HEK293 (cell line): ENCODE data around the gene LYPLAL1.

ENCODE experiments used
- CTCF ChIA-PET: fragments of 350-600 bp; formaldehyde crosslinking; extraction: SDS; loops from one replicate; lab custom pipeline; 2021; ENCODE audit warnings: antibody characterized with exemption; lab: Yijun Ruan, JAX
- POLR2A ChIA-PET: fragments of 300-600 bp; formaldehyde crosslinking; extraction: SDS; loops from one replicate; lab custom pipeline; 2020; ENCODE audit warnings: antibody characterized with exemption, inconsistent platforms; lab: Yijun Ruan, JAX
- H3K27ac ChIP-seq: fragments of 200-500 bp; sonication (Bioruptor generic); 2 replicates; pipeline ENCODE4 v1.5.1; 2014; ENCODE audit warnings: low read depth, low read length, control low read depth, inconsistent platforms; ENCODE audit errors: extremely low read depth
- H3K36me3 ChIP-seq, 2 experiments: fragments of 200-500 bp in 1 of 2; sonication (Bioruptor generic) in 1 of 2; 1 replicate in 1 of 2; 2 replicates in 1 of 2; pipeline ENCODE4 v1.5.1; 2014 to 2017; ENCODE audit warnings: inconsistent platforms in 2 of 2, low read length in 2 of 2; ENCODE audit not compliant: control insufficient read depth in 2 of 2, insufficient read depth in 1 of 2
- H3K4me1 ChIP-seq: fragments of 200-500 bp; sonication (Bioruptor generic); 2 replicates; pipeline ENCODE4 v1.5.1; 2014; ENCODE audit warnings: mild to moderate bottlenecking, low read length, inconsistent platforms; ENCODE audit not compliant: control insufficient read depth, insufficient read depth
- H3K4me3 ChIP-seq: 2 replicates; pipeline ENCODE4 v1.5.1; 2011; ENCODE audit warnings: low read depth, mild to moderate bottlenecking, control low read depth, low read length, moderate library complexity
- H3K9me3 ChIP-seq: fragments of 200-500 bp; sonication (Bioruptor generic); 2 replicates; pipeline ENCODE4 v1.5.1; 2014; ENCODE audit warnings: low read depth, low read length, inconsistent platforms; ENCODE audit not compliant: control insufficient read depth, insufficient read depth
- HOXA7 ChIP-seq: sonication (generic); formaldehyde crosslinking; IDR thresholded peaks from 2 replicates; pipeline ENCODE4 v1.8.1; 2022; ENCODE audit warnings: missing genetic modification reagents, borderline replicate concordance
- KLF9 ChIP-seq: fragments of 450-650 bp; formaldehyde crosslinking; IDR thresholded peaks from 2 replicates; pipeline ENCODE4 v1.5.1; 2016; ENCODE audit warnings: missing biosample characterization, missing genetic modification characterization, low read depth
- ZBTB1 ChIP-seq: fragments of 450-650 bp; formaldehyde crosslinking; IDR thresholded peaks from 2 replicates; pipeline ENCODE4 v1.5.1; 2016; ENCODE audit warnings: missing biosample characterization, missing genetic modification characterization
- ZBTB11 ChIP-seq: fragments of 450-650 bp; formaldehyde crosslinking; conservative IDR thresholded peaks from 2 replicates; pipeline ENCODE4 v1.5.1; 2016; ENCODE audit warnings: low read depth, missing biosample characterization, missing genetic modification characterization
- ZBTB26 ChIP-seq: fragments of 450-650 bp; formaldehyde crosslinking; optimal IDR thresholded peaks from 2 replicates; pipeline ENCODE3; 2016; ENCODE audit warnings: missing biosample characterization, mild to moderate bottlenecking, missing genetic modification characterization
- ZBTB6 ChIP-seq: fragments of 450-650 bp; formaldehyde crosslinking; IDR thresholded peaks from 2 replicates; pipeline ENCODE4 v1.5.1; 2017; ENCODE audit warnings: missing biosample characterization, missing genetic modification characterization
- ZFP69B ChIP-seq: fragments of 450-650 bp; formaldehyde crosslinking; IDR thresholded peaks from 2 replicates; pipeline ENCODE4 v1.5.1; 2016; ENCODE audit warnings: missing biosample characterization, missing genetic modification characterization
- ZNF112 ChIP-seq: fragments of 450-650 bp; formaldehyde crosslinking; IDR thresholded peaks from 2 replicates; pipeline ENCODE4 v1.5.0; 2017; ENCODE audit warnings: missing biosample characterization, missing genetic modification characterization
- ZNF175 ChIP-seq: fragments of 450-650 bp; formaldehyde crosslinking; IDR thresholded peaks from 2 replicates; pipeline ENCODE4 v1.5.1; 2016; ENCODE audit warnings: missing biosample characterization, missing genetic modification characterization
- ZNF19 ChIP-seq: fragments of 450-650 bp; formaldehyde crosslinking; IDR thresholded peaks from 2 replicates; pipeline ENCODE4; 2016; ENCODE audit warnings: missing biosample characterization, missing genetic modification characterization, low read depth
- ZNF274 ChIP-seq, 2 experiments: fragments of 200-500 bp in 1 of 2; fragments of 450-650 bp in 1 of 2; sonication (Bioruptor generic) in 1 of 2; formaldehyde crosslinking in 1 of 2; IDR thresholded peaks; 2 replicates each; pipeline versions ENCODE4 v1.5.1 to v1.6.1; 2014 to 2016; ENCODE audit warnings: borderline replicate concordance in 1 of 2, inconsistent platforms in 1 of 2, low read length in 1 of 2, missing biosample characterization in 1 of 2, missing genetic modification characterization in 1 of 2
- ZNF510 ChIP-seq: fragments of 450-650 bp; formaldehyde crosslinking; IDR thresholded peaks from 2 replicates; pipeline ENCODE4 v1.5.1; 2018; ENCODE audit warnings: mild to moderate bottlenecking, missing genetic modification characterization, missing biosample characterization; ENCODE audit not compliant: insufficient replicate concordance
- ZNF600 ChIP-seq: fragments of 450-650 bp; formaldehyde crosslinking; IDR thresholded peaks from 2 replicates; pipeline ENCODE4 v1.5.1; 2016; ENCODE audit warnings: missing biosample characterization, missing genetic modification characterization
- ZNF626 ChIP-seq: fragments of 450-650 bp; sonication (Bioruptor Pico); formaldehyde crosslinking; IDR thresholded peaks from 2 replicates; pipeline ENCODE4 v1.5.1; 2018; ENCODE audit warnings: missing biosample characterization, missing genetic modification characterization, inconsistent platforms
- ZNF639 ChIP-seq: fragments of 450-650 bp; formaldehyde crosslinking; IDR thresholded peaks from 2 replicates; pipeline ENCODE4 v1.5.1; 2016; ENCODE audit warnings: missing biosample characterization, missing genetic modification characterization
- ZNF747 ChIP-seq: fragments of 450-650 bp; formaldehyde crosslinking; IDR thresholded peaks from 2 replicates; pipeline ENCODE4 v1.5.1; 2016; ENCODE audit warnings: missing biosample characterization, missing genetic modification characterization
- TF ChIP-seq, protein P1 (sequence below): fragments of 450-650 bp; IDR thresholded peaks from 2 replicates; pipeline ENCODE4 v1.5.1; 2018; ENCODE audit warnings: missing biosample characterization, mild to moderate bottlenecking, missing genetic modification characterization
- TF ChIP-seq, protein P2 (sequence below): fragments of 450-650 bp; formaldehyde crosslinking; IDR thresholded peaks from 2 replicates; pipeline ENCODE4 v1.5.1; 2016; ENCODE audit warnings: missing biosample characterization, missing genetic modification characterization

LYPLAL1 gene

DNA sequence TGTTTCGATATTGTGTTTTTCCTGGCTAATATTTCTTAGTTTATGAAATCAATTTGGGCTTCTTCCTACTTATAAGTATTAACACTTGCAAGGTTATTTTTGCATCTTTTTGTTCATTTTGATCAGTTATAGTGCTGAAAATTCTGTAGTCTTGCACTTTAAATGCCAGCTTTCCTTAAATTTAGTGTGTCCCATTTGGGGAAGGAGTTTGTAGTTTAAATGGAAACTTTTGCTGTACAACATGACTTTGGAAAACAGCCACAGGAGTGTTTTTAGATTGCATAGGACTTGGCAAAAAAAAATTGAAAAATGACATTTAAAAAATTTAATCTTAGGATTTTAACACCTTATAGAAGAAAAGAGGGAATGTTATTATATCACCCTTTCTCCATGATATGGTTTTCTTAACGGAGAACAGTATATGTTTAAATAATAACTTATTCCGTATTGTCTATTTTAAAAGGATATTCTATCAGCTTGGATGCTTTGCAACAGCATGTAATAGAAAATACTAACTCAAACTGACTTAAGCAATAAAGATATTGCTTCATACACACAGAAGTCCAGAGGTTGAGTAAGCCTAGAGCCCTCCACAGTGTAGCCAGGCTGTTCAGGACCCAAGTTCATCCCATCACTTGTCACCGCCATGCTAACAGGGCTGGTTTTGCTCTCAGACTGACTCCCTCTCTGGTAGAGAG is 53.8 kb downstream of the LYPLAL1 start:
- Histone ChIP-seq H3K4me3 (no peak overlapping the region), H3K9me3 (no peaks in the 10 kb centered on the region), H3K4me1 (no peaks in the 10 kb centered on the region), H3K27ac (no peak overlapping the region), H3K36me3 (peaks cover 0 to 9% of the 10 kb centered on the region in 2 experiments; a peak in 1 of 3 replicates)
- CTCF ChIA-PET, result no interaction called here
- TF ChIP-seq ZNF639 (tag by site-specific recombination), result no peak
- TF ChIP-seq ZNF274 (IDR thresholded peaks at IDR 0.05; ENCODE audit: low read length), result no peak
- no peak for TF ChIP-seq ZNF274 (tag by site-specific recombination; IDR thresholded peaks at IDR 0.05; ENCODE audit: borderline replicate concordance)
- TF ChIP-seq ZNF112 (tag by site-specific recombination), result no peak
- TF ChIP-seq ZBTB26, result no peak
- no peak for TF ChIP-seq ZNF19 (tag by site-specific recombination)
- TF ChIP-seq ZNF510 (tag by site-specific recombination), result no peak
- TF ChIP-seq ZNF175 (tag by site-specific recombination), result no peak
- TF ChIP-seq ZFP69B (tag by site-specific recombination), result no peak
- TF ChIP-seq ZNF600 (tag by site-specific recombination), result no peak
- no peak for TF ChIP-seq ZBTB6 (tag by site-specific recombination)
- no peak for TF ChIP-seq HOXA7
- TF ChIP-seq ZBTB1, result no peak
- TF ChIP-seq ZNF626 (tag by site-specific recombination), result no peak
- TF ChIP-seq, protein P1, sequence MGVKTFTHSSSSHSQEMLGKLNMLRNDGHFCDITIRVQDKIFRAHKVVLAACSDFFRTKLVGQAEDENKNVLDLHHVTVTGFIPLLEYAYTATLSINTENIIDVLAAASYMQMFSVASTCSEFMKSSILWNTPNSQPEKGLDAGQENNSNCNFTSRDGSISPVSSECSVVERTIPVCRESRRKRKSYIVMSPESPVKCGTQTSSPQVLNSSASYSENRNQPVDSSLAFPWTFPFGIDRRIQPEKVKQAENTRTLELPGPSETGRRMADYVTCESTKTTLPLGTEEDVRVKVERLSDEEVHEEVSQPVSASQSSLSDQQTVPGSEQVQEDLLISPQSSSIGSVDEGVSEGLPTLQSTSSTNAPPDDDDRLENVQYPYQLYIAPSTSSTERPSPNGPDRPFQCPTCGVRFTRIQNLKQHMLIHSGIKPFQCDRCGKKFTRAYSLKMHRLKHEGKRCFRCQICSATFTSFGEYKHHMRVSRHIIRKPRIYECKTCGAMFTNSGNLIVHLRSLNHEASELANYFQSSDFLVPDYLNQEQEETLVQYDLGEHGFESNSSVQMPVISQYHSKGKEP (tag by site-specific recombination), result no peak
- TF ChIP-seq ZNF747 (tag by site-specific recombination), result no peak
- TF ChIP-seq ZBTB11 (tag by site-specific recombination), result no peak
- TF ChIP-seq KLF9, result no peak
- TF ChIP-seq, protein P2, sequence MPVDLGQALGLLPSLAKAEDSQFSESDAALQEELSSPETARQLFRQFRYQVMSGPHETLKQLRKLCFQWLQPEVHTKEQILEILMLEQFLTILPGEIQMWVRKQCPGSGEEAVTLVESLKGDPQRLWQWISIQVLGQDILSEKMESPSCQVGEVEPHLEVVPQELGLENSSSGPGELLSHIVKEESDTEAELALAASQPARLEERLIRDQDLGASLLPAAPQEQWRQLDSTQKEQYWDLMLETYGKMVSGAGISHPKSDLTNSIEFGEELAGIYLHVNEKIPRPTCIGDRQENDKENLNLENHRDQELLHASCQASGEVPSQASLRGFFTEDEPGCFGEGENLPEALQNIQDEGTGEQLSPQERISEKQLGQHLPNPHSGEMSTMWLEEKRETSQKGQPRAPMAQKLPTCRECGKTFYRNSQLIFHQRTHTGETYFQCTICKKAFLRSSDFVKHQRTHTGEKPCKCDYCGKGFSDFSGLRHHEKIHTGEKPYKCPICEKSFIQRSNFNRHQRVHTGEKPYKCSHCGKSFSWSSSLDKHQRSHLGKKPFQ (tag by site-specific recombination), result no peak
- POLR2A ChIA-PET, result no interaction called here
